GM19238 (cell line): ENCODE data around the gene GC.
"Not testable (repeated sequence)": the region's sequence is repeated elsewhere in the genome, so short reads cannot be mapped to it uniquely, and the experiment has no call there.

Experiments used
- DNase-seq: peaks from one replicate; pipeline ENCODE4 v3.0.0; 2011; ENCODE audit warnings: low spot score; ENCODE audit not compliant: insufficient read length

Gene GC

DNA sequence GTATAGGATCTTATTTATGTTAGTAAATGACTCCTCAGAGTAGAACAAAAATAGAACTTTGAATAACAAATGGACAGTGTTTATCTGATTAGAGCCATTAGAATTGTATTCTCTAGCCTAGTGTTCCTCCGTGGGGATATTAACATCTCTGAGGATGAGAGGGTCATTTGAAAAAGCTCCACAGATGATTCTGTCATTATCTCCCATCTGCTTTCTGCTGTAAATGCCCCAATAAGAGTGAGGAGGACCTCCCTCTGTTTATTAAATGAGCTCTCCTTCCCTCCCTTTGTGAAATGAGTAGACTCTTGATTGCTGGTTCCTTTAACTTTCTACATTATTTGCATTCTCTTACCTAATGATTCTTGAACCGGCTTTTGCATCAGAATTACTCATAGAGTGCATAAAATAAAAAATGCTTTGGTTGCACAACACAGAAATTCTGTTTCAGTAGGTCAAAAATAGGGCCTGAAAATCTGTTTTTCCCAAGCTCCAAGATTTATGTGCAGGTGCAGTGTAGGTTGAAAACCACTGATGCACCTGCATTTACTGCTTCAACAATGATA, 18.0 kb downstream of the GC start:
- no peak for DNase-seq

DNA sequence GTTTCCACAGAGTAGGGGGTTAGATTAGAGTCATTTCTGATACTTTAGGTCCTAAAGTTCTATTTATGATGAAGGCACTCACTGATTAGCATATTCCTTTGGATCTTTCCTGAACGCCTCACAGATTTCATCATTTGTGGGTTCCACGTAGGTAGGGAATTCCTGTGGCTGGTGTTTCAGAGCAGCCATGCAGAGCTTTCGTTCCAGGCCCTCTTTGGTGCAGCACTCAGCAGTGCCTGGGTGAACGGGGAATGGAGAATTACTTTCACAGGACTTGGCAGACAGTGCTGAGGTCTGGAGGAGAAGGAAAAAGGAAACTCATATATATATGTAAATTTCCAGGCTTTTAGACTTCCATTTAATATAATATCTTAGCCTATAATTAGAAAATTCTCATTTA, 18.5 kb downstream of the GC start:
- DNase-seq: no peak

DNA sequence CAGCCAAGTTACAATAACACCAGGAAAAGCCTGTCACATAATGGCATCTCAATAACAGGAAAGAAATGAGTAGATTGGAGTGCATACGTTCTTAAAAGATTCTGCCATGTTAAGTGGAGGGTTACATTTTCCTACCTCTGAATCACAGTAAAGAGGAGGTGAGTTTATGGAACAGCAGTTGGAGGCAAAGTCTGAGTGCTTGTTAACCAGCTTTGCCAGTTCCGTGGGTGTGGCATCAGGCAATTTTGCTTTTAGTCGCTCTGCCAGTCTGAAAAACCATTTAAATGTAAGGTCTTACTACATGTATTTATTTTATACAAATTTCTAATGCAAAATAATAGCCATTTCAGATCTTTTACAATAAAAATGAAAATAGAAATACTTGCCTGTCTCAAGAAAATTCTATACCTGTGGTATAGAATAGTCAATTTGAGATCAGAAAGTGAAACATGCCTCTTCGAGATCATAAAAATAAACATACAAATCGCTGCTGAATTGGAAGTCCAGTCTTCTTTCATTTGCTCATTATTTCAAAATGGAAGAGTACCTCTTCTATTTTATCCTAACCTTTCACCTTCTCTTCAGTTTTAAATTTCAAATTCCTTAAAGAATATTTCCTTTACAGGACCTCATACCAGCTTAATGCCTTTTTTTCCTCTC, 31.4 kb downstream of the GC start:
- DNase-seq: no peak

DNA sequence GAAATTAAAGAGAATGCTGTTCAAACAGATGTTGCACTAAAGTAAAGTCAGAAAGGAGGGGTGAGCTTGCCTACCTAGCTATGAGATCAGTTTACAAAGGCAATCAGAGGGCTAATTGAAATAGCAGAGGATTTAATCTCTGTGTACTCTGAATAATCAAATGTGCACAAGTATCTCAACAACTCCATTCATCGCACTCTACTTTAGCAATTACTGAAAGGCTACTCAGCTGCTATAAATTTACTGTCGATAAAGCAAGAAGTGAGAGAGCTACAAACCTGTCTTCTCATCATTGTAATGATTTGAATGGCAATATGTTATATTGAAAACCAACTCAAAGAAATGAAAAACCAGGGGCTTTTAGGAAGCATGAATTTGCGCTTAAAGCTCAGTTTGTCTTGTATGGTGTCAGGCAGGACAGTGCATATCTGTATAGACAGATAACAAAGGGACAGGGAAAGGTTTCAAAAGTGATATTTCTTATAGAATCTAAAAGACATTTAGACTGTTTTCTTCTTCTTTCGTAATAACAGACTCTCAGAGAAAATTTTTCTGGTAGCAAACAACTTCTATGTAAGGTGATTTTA, 34.8 kb downstream of the GC start:
- DNase-seq: no peak

DNA sequence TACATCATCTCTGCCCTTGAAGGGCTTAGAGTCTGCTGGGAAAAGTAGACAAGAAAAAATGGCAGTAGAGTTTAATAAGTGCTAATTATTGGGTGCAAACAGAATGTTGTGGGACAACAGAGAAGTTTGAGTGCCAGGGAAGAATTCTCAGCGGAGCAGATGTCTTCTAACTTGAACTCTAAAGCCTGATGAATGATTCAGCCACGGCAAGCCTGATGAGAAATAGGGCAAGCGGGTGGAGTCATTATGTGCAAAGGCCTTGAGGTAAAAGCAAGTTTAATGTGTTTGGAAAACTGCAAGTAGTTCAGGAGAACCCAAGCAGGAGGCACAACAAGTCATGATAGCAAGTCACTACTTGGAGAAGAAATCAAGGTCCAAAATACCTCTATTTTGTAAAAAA, 37.5 kb downstream of the GC start:
- no peak for DNase-seq

DNA sequence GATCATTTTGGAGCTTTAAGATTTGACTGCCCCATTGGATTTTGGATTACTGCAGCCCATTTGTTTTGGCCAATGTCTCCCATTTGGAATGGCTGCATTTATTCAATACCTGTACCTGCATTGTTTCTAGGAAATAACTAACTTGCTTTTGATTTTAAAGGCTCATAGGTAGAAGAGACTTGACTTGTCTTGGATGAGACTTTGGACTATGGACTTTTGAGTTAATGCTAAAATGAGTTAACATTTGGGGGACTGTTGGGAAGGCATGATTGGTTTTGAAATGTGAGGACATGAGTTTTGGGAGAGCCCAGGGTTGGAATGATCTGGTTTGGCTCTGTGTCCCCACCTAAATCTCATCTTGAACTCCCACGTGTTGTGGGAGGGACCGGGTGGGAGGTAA, 45.1 kb downstream of the GC start:
- DNase-seq: not testable (repeated sequence)

DNA sequence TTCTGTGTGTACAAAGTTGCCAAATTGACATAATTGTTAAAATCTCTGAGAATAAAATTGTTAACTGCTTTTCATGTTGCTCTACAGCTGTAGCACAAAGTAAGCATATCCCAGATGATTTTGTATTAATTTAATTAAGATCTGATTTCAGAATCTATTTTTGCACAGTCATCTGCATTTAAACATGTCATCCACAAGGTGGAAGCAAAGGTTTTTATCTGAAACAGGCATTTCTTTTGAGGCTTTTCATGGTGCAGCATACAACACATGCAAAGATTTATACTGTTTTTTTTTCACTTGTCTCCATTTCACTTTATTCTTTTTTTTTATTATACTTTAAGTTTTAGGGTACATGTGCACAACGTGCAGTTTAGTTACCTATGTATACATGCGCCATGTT, 51.2 kb downstream of the GC start:
- DNase-seq: no peak

DNA sequence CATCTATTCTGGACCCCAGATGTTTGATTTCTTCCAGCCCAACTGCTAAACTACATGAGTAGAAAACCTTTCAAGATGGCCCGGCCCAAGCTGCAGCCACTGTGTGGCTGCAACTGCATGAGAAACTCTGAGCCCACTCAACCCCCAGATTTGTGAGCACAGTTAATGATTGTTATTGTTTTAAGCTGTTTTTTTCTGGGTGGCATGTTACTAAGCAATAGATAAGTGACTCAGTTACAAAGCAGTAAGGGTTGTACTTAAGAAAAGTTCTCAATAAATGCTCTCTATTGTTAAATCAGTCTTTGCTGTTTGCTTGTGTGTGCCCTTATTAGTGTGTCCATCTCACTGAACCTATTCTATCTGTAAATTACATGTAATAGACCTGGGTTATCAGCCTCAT, 51.8 kb downstream of the GC start:
- no peak for DNase-seq

DNA sequence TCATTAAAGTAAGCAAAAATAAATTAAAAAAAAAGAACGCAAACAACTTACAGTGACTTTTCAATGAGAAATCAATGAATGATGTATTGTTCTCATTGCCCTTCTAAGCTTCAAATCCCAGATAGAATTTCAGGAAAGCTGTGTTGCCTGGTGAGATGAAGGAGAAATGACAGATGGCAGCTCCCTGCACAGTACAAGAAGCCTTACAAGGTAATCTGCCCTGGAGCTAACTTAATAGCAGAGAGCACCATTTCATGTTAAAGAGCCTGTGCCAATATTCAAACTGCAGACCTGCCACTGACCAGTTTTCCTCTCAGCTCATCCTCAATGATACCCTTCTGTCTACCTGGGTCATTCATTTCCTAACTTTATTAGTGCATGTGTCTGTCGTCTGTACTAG, 54.0 kb downstream of the GC start:
- DNase-seq: no peak

DNA sequence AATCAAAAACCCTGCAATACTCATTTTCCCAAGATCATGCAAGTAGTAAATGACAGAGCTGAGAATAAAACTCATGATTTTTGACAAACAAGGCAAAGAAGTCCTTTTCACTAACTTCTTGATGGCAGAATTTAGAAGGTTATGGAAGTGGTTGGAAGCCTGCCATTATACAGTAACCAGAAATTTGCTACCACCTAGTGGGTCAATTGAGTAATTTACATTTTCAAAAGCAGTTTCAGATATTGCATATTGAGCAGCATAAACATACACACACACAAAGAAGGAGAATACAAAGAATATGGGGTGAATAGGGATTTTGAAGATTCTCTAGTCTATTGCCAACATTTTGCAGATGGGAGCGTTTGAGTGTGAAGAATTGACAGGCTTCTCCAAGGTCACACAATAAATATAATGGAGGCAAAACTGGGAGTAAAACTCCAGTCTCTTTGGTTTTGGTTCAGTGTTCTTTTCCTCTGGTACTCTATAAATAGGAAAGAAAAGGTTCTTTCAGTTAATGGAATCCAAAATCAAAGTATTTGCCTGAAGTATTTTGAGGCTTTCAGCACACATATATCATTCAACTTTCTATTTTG, 70.2 kb downstream of the GC start:
- no peak for DNase-seq

DNA sequence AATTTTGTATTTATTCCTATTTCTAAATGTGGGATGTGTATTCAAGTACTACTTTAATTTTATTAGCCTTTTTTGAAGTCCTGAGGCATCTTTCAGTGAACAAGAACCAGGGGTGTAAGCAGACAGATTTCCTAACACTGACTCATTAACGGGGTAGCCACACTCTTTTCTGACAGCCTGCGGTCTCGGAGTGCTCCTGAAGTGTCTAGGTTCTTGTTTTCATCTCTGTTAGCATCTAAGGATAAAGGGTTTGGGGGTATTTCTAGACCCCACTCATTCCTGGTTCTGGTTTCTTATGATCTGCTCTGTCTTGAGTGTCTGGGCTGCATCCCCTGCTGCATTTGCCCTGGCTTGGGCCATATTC, 71.9 kb downstream of the GC start:
- DNase-seq: no peak

DNA sequence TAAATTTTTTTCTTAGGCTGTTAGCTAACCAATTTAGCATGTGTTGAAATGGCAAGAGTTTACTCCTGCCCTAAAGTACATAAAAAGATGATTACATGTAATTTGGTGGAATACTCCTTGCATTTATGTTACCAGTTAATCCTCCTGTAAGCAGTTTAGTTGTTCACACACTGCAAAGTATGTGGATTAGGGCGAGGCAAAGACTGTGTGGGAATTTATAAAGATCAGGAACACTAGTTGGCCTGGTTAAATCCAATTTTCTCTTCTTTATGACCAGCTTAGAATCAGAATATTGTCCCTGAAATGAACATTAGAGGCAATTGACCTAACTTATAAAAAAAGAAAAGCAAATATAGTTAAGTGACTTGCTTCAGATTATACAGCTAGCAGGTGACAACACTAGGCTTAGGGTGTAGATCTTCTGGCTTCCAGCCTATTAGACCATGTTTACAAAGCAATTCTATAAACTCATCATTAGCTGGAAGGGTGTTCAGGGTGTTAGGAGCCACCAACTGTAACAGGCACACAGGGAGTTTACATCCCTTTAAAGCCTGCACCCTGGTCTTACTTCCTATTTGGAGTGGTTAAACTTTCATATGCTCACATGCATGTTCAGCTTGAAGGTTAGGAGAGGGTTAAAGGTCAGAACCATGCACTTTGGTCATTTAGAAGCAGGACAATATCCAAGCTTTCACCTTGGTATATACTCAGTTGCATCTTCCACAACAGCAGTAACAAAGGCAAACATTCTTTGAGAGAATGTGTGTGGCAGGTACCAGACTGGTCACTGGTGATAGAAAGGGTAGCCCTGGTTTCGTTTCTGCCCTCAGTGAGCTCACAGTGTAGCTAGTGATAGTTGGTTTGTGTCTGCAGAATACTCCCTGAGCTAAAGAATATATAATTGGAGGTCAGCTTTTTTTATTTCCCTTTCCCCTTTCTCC, 72.6 kb downstream of the GC start:
- DNase-seq: no peak

DNA sequence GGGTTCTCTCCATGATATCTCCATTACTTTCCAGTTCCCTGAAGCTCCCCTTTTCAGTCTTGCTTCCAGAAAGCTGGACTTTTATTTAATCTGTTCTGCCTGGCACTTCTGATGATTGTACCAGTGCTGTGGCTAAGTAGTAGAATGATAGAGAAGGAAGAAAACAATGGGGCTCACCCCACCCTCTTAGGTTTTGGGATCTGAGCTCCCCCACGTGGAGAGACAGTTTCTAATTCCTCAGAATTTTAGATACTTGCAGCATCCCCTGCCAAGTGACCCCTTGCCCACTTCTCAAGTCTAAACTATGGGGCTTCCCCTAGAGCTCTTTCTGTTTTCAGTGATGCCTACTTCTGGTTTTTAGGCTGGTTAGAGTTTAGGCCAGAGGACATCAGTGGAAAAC, 73.9 kb downstream of the GC start:
- DNase-seq: no peak

DNA sequence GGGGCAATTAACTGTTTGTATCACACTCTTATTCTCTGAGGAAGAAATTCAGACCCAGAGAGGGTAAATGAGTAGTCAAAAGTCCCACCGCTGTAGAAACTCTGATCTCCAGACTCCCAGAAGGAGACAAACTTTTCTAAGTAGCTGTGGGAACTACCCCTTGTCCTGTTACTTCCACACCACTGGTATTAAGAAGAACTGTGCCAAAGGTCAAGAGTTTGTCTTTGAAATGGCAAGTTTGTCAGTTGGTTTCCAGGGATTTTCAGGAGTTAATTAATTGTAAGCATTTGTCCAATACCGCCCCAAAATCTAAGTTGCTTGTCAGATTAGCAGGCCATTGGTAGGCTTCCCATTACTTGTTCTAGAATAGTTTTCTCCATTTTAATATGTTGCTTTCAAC, 85.7 kb downstream of the GC start:
- no peak for DNase-seq

DNA sequence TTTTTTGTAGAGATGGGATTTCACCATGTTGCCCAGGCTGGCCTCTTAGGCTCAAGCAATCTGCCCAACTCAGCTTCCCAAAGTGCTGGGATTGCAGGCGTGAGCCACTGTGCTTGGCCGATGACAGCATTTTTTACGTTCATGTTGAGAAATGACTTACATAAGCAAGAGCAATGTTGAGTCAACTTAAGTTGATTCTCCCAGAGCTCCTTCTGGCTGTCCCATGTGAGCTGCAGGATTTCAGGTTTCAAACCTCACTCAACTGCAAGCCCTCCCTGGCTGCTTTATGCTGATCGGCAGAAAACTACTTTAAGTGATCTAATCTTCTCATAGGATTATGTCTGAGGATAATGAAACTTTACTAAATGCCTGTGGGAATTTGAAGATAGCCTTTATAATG, 86.8 kb downstream of the GC start:
- no peak for DNase-seq

DNA sequence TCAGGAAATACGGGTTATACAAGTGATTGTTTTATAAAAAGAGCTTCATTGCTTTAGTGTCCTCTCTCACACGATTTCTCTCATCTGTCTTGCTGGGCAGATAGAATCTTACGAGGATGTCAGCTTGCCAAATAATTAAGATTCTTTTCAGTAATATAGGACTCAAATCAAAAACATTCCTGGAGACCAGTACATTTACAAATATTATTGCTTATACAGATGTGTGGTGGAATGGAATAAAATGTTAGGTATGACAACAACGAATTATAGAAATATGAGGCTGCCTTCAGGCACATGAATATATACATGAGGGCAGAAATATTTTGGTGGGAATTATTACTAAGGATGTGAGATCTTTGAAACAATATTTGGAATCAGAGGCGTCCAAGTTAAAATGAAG, 88.9 kb downstream of the GC start:
- no peak for DNase-seq

DNA sequence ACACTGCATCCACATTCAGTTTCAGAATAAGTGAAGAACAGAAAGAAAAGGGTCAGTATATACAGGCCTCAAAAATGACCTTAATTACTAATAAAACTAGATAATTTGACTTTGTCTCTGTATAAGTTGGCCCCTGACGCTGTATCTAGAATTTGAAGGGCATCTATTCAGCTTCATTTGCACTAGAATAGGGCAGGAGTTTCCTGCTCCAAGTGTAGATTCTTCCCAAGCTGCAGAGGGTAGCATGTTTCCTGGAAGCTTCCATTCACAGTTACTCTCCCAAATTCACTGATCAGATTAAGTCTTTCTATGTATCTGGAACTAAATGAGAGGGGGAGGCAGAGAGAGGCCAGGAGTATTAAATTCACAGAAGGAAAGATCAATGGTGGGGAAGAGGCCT, 90.9 kb downstream of the GC start:
- no peak for DNase-seq

DNA sequence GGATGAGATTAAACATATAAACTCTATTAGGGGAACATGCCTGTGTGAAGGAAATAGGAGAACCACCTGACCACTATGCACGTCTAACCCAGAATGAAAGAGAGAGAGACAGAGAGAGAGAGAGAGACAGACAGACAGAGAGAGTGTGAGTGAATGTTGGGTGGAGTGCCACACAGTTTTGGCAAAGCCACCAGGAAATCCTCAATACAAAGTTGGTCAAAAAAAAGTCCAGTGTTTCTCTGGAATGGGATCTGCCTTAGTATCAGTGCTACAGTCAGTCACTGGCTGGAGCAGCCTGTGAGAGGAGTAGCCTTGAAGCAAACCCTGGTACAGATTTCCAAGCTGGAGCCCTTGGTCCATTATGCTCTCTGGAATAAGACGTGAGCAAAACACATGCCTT, 91.7 kb downstream of the GC start:
- DNase-seq: no peak
